Measurements from ENCODE around the gene AUTS2. TPM values are rescaled to one million over a fixed set of nuclear protein-coding genes. Genes with fewer than 3 reads are reported as not detected.

Gene AUTS2
- total and polyA plus RNA-seq, 2 of the 8 experiments (the other 6 are each of a cell fraction or from before 2014, with no cell fraction given): 25.9 to 101 TPM

DNA sequence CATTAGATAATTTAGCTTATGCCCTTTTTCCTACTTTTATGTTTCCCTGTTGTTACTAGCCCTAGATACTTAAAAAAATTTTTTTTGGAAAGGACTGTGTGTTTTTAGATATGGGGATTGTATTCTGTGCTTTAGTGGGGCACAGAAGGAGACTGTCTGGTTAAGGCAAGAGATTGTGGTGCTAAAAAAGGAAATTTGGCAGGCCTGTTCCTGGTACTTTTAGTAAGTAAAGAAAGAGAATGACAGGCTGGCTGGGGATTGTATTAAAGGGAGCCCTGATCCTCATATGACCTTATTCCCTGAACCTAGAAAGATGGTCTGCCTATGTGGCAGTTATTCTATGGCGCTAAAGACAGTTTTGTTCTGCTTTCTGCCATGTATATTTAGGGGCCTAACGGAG is 74.8 kb downstream of the AUTS2 start:
- Histone ChIP-seq H3K79me2 (ENCODE audit: control insufficient read depth in 1 of 2, insufficient read depth in 2 of 2, low read length in 2 of 2) (no peaks in the 10 kb centered on the region), H3K23ac (ENCODE audit: insufficient read length) (no peak overlapping the region), H4K20me1 (replicated peaks in 1 of 2; ENCODE audit: control insufficient read depth in 1 of 2, insufficient read depth in 2 of 2, low read length in 2 of 2) (no peaks in the 10 kb centered on the region), H4K8ac (ENCODE audit: extremely low read depth, insufficient read depth, low read length) (no peak overlapping the region), H4K91ac (replicated peaks; ENCODE audit: insufficient read length, low read length) (no peak overlapping the region), H3K9me3 (ENCODE audit: insufficient read depth in 2 of 2, low read depth in 1 of 2, low read length in 1 of 2) (no peaks in the 10 kb centered on the region), H3K27me3 (replicated peaks in 1 of 4; ENCODE audit: control insufficient read depth in 3 of 4, extremely low read depth in 1 of 4, insufficient read depth in 3 of 4, low read length in 3 of 4) (no peaks in the 10 kb centered on the region), H3K4me2 (ENCODE audit: insufficient read depth in 1 of 2, low read depth in 2 of 2, low read length in 2 of 2) (no peak overlapping the region), H3K4ac (replicated peaks; ENCODE audit: insufficient read length, low read depth, low read length) (no peak overlapping the region), H2BK120ac (replicated peaks; ENCODE audit: low read depth, low read length) (no peak overlapping the region), H3K9ac (replicated peaks in 1 of 4; ENCODE audit: extremely low read depth in 1 of 4, low read depth in 3 of 4, low read length in 3 of 4) (no peak overlapping the region), H3K56ac (replicated peaks; ENCODE audit: insufficient read length, low read depth, low read length) (no peak overlapping the region), H2AFZ (ENCODE audit: low read length) (no peak overlapping the region), H3K27ac (ENCODE audit: low read depth, low read length) (no peak overlapping the region), H3K4me1 (replicated peaks in 1 of 4; ENCODE audit: control insufficient read depth in 3 of 4, insufficient read depth in 4 of 4, low read length in 3 of 4) (peaks cover 0 to 6% (median 4%) of the 10 kb centered on the region in 4 experiments; a peak in 2 of 7 replicates), H2AK5ac (ENCODE audit: low read depth, low read length) (no peak overlapping the region), H3K14ac (ENCODE audit: insufficient read length) (no peak overlapping the region), H3K23me2 (ENCODE audit: low read depth, low read length) (no peaks in the 10 kb centered on the region), H3K4me3 (ENCODE audit: extremely low read depth in 1 of 4, insufficient read depth in 2 of 4, low read depth in 3 of 4, low read length in 4 of 4) (no peak overlapping the region), H3K18ac (ENCODE audit: extremely low read depth, low read length) (no peak overlapping the region), H3K36me3 (ENCODE audit: control insufficient read depth in 2 of 4, insufficient read depth in 4 of 4, low read length in 3 of 4) (no peaks in the 10 kb centered on the region), H4K5ac (ENCODE audit: insufficient read length, low read depth, low read length) (no peak overlapping the region), H2BK5ac (ENCODE audit: low read depth, low read length) (no peak overlapping the region), H3K79me1 (ENCODE audit: low read depth, low read length) (0 out of 2 replicates have a peak, but pooled peaks cover 2% of the 10 kb centered on the region), H2BK15ac (ENCODE audit: low read length) (no peak overlapping the region), H2BK12ac (ENCODE audit: low read depth, low read length) (no peak overlapping the region), H2BK20ac (ENCODE audit: low read length) (no peak overlapping the region)
- FAIRE-seq (no peak), DNase-seq (ENCODE audit: low read depth in 1 of 2, low spot score in 2 of 2) (no peak)
- ChIA-PET CTCF (ENCODE audit: partially characterized antibody) (interaction anchor here (1.0 kb wide), 1 partner anchor 19 kb away, joined by 3 read pairs; no protein-coding TSS in a partner anchor), POLR2A (ENCODE audit: partially characterized antibody) (no interaction called here)
- 86% methylated on average over 2 of the region's 2 CpGs; no CpG with 5 or more reads in 1 of the 2 experiments for WGBS, 2 experiments (ENCODE audit: extremely low coverage in 1 of 2, insufficient coverage in 1 of 2, insufficient read length in 1 of 2, insufficient replicate concordance in 2 of 2, low coverage in 1 of 2, low lambda C conversion rate in 2 of 2, missing lambda C conversion rate in 1 of 2)
- TF ChIP-seq GABPA (IDR thresholded peaks at IDR 0.05; ENCODE audit: borderline replicate concordance, insufficient read depth, low read length) (no peak), NRF1 (IDR thresholded peaks at IDR 0.05; ENCODE audit: low read depth, low read length) (no peak), BRCA1 (IDR thresholded peaks at IDR 0.05; ENCODE audit: low read depth, low read length) (no peak), CTBP2 (IDR thresholded peaks at IDR 0.05; ENCODE audit: borderline replicate concordance, insufficient read depth, insufficient read length, low read length) (no peak), KDM5A (IDR thresholded peaks at IDR 0.05; ENCODE audit: low read length) (no peak), RBBP5 (IDR thresholded peaks at IDR 0.05; ENCODE audit: borderline replicate concordance, low read depth, low read length) (no peak)
- TF ChIP-seq, protein P1, sequence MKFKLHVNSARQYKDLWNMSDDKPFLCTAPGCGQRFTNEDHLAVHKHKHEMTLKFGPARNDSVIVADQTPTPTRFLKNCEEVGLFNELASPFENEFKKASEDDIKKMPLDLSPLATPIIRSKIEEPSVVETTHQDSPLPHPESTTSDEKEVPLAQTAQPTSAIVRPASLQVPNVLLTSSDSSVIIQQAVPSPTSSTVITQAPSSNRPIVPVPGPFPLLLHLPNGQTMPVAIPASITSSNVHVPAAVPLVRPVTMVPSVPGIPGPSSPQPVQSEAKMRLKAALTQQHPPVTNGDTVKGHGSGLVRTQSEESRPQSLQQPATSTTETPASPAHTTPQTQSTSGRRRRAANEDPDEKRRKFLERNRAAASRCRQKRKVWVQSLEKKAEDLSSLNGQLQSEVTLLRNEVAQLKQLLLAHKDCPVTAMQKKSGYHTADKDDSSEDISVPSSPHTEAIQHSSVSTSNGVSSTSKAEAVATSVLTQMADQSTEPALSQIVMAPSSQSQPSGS (IDR thresholded peaks at IDR 0.05; ENCODE audit: low read length): no peak
- TF ChIP-seq, protein P2, sequence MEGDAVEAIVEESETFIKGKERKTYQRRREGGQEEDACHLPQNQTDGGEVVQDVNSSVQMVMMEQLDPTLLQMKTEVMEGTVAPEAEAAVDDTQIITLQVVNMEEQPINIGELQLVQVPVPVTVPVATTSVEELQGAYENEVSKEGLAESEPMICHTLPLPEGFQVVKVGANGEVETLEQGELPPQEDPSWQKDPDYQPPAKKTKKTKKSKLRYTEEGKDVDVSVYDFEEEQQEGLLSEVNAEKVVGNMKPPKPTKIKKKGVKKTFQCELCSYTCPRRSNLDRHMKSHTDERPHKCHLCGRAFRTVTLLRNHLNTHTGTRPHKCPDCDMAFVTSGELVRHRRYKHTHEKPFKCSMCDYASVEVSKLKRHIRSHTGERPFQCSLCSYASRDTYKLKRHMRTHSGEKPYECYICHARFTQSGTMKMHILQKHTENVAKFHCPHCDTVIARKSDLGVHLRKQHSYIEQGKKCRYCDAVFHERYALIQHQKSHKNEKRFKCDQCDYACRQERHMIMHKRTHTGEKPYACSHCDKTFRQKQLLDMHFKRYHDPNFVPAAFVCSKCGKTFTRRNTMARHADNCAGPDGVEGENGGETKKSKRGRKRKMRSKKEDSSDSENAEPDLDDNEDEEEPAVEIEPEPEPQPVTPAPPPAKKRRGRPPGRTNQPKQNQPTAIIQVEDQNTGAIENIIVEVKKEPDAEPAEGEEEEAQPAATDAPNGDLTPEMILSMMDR (IDR thresholded peaks at IDR 0.05; ENCODE audit: control extremely low read depth in 1 of 3, insufficient read depth in 1 of 3, low read depth in 1 of 3, low read length in 3 of 3): no peak
- TF ChIP-seq, protein P3, sequence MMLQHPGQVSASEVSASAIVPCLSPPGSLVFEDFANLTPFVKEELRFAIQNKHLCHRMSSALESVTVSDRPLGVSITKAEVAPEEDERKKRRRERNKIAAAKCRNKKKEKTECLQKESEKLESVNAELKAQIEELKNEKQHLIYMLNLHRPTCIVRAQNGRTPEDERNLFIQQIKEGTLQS (IDR thresholded peaks at IDR 0.05; ENCODE audit: insufficient read depth, low read depth, low read length): no peak
